Non-pigmented ciliary epithelial cell (primary cell): ENCODE measurements around the gene GNG7.
"Not testable (repeated sequence)": the region's sequence is repeated elsewhere in the genome, so short reads cannot be mapped to it uniquely, and the experiment has no call there.

Experiments
- DNase-seq: peaks from one replicate; pipeline ENCODE4 v3.0.0-alpha.2; 2010; ENCODE audit warnings: low read depth

GNG7 gene

GRCh38 chr19:2713170-2713569 is 10.7 kb upstream of the GNG7 start:
- DNase-seq: not testable (repeated sequence)

GRCh38 chr19:2711875-2712205 is 9.3 kb upstream of the GNG7 start:
- DNase-seq: no peak

GRCh38 chr19:2711172-2711874 is 8.8 kb upstream of the GNG7 start:
- DNase-seq: peak; percentile 43

- DNase-seq: no peak
Measured at GRCh38 chr19:2706251-2706650, 3.8 kb upstream of the GNG7 start.

GRCh38 chr19:2703691-2704216 is 1.3 kb upstream of the GNG7 start:
- DNase-seq: no peak

GRCh38 chr19:2703077-2703437 is 563 bp upstream of the GNG7 start:
- no peak for DNase-seq

DNA sequence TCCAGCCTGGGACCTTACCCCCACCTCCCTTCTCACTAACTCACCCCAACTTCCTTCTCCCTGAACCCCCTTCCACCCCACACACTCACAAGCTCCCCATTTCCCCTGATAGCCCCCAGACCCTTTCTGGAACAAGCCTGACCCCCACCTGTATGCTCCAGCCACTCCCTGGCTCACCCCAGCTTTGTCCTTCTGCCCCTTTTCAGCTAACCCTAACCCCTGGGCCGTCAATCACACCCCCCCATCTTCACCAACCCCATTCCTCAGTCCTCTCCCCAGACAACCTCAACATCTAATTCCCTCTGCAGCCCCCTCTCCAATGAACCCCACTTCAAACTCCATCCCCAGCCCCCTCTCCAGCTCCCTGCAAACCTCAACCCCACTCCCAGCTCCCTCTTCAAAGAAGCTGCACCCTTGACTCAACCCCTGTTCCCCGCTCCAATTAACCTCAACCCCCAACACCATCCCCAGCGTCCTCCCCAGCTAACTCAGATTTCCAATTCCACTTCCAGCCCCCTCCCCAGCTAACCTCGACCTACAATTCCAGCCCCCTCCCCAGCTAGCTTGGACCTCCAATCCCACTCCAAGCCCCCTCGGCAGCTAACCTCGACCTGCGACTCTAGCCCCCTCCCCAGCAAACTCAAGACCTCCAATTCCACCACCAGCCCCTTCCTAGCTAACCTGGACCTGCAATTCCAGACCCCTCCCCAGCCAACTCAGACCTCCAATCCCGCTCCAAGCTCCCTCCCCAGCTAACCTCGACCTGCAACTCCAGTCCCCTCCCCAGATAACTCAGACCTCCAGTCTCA is 929 bp downstream of the GNG7 start:
- DNase-seq: no peak

DNA sequence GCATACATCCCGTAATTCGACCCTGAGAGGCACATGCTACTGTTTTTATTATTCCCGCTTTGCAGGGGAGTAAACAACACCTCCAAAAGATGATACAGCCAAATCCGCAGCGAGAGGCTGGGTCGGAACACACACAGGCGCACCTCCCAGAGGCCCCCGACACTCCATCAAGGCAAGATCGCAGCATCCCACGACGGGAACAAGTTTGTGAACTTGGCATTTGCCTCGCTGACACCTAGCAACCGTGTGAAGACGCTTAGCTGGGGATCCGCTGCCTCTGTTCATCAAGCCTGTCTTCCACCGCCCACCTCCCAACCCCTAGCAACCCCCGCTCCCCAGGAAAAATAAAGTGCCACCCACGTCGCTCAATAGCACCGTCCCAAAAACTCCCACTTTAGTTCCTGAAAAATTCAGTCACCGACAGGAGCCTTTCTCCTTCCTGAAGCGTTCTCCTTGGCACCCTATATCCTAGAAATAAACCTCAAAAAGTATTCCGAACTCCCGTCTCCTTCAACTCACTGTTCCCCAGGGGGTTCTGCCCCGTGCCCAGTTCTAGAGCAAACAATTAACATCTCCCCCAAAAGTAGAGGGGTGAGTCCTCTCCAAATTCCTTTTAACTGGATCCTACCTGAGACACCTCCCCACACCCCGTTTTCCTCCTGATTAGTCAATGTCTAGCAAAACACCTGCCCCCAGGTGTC is 1.7 kb downstream of the GNG7 start:
- no peak for DNase-seq

DNA sequence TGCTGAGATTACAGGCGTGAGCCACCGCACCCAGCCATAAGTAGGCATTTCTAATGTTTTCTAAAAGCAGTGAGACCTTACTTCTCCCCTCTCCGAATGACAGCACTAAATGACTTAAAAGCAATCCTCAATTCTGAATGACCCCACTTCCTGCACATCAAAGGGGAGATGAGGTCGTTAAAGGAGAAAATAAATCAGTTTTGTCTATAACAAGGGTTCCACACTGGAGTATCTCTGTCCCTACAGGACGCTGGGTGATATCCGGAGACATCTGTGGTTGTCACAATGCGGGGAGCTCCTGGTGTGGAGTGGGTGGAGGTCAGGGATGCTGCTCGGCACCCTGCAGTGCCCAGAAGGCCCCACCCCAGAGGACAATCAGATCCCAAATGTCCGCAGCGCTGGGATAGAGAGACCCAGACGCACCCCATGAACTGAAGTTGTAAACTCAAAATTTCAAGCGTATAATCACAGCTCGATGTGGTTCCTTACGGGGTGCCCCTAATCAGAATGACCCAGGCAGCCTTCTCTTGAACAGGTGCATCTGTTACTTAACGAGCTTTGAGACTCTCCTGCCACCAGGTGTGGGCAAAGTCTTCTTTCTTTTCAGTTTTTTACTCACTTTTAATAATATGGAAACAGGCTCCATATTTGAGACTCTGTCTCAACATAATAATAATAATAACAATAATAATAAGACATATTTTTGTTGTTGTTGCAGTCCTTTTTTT is 2.9 kb downstream of the GNG7 start:
- no peak for DNase-seq

DNA sequence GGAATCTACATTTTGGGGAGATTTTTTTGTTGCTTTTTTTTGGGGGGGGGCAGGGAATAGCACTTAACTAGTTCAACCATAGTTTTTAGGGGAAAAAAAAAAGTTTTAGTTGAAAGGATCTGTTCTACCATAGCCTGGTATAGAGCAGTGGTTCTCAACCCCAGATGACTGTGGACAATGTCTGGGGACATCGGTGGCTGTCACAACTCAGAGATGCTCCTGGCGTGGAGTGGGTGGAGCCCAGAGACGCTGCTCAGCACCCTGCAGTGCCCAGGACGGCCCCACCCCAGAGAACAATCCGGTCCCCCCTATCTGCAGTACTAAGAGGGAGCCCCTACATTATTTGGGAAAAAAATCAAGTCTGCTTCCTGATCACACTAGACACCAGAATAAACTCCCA is 8.3 kb downstream of the GNG7 start:
- DNase-seq: no peak

DNA sequence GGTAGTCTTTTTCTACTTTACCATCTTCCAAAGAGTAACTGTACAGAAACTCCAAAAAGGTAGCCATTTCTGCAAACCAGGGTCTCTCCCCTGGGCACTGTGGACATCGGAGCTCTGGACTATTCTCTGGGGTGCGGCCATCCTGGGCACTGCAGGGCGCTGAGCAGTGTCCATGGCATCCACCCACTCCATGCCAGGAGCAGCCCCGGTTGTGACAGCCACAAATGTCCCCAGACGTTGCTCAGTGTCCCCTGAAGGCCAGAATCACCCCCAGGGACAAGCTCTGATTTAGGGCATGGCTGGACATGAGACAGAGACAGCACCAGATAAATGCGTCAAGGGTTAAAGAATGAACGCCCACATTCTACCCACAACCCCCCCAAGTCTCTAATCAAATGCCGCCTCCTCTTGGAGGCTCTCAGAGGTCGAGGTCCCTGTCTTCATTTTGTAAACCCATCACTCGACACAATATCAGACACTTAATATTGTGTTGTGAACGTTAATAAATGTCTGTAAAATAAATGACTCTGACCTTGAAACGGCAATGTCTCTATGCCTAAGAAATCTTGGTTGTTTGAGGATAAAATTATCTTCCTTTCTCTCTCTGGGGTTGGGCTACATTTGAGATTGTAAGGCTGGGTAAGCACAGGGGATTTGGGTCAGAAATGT is 8.9 kb downstream of the GNG7 start:
- no peak for DNase-seq

GRCh38 chr19:2691951-2692350 is 10.5 kb downstream of the GNG7 start:
- no peak for DNase-seq

- no peak for DNase-seq
Measured at GRCh38 chr19:2690856-2691255, 11.6 kb downstream of the GNG7 start.

DNA sequence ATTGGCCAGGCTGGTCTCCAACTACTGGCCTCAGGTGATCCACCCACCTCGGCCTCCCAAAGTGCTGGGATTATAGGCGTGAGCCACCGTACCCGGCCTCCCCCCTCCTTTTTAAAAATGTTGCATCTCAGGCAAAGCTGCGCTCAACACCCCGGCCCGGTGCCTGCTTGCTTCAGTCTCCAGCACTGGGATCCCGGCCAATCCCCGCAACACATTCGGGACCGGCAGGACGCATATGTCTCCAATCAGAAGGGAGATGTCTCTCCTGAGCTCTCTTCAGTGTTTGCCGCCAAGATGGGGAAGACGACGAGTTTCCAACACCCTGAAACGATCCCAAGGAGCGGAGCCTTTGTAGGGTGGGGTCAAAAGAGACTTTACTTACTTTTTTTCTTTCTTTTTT is 16.1 kb downstream of the GNG7 start:
- DNase-seq: no peak

- DNase-seq: no peak
Measured at GRCh38 chr19:2685204-2685704, 17.2 kb downstream of the GNG7 start.

DNA sequence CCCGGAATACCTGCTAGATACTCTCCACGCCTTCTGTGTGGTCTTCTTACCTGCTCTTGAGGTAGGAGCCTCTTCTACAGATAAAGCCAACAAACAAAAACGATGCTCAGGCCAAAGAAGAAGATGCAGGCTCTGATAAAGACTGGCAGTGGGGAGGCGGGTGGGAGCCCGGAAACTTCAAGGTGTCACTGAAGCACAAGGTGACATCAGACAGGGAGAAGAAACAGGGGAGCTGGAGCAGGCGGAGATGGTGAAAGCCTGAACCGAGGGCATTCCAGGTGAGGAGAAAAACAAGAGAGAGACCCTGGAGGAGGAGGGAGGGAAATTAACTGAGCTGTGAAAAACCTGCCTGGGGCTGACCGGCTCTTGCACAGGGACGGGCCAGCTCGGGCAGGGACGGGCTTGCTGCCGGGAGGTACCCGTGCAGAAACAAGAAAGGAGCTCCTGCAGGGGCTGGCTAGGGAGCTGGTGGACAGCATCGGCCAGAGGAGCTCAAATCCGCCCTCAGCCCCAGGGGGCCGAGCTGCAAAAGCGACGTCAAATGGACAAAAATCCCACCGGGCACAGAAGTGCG is 19.0 kb downstream of the GNG7 start:
- no peak for DNase-seq

- no peak for DNase-seq
Measured at GRCh38 chr19:2680808-2681207, 21.7 kb downstream of the GNG7 start.

GRCh38 chr19:2679439-2679838 is 23.1 kb downstream of the GNG7 start:
- no peak for DNase-seq

DNA sequence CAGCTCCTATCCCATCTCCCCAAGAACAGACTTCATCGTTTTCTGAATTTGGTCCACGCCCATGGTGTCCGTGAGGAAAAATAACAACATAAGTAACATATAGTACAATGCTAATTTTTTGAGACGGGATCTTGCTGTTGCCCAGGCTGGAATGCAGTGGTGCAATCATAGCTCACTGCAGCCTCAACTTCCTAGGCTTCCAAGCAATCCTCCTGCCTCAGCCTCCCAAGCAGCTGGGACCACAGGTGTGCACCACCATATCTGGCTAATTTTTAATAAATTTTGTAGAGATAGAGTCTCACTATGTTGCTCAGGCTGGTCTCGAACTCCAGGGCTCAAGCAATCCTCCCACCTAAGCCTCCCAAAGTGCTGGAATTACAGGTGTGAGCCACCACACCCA is 23.5 kb downstream of the GNG7 start:
- not testable (repeated sequence) for DNase-seq

DNA sequence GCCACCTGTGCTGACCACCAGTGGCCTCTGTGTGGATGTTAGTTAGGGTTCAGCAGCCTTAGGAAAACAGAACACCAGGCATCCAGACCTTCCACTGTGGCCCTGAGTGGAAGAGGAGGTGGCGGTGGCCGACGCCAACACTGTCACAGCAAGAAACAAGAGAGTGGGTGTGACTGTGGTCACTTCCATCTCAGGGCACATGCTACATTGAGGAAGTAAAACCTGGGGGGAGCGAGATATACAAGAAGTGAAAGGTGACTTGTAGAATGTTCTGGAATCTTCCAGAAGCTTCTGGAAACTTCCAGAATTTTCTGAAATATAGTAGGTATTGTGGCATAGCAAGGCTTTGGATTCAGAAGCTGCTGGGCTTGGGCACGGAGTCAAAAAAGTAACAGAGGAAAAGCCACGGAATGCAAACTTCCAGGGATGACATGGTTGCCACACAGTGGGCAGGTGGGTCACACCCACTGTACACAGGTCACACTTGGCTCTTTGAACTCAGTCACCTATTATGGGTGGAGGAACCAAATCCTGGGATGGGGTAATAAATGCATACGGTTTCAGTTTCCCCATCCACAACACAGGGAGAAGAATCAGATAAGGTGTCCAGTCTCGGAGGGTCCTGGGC is 24.3 kb downstream of the GNG7 start:
- no peak for DNase-seq

- no peak for DNase-seq
Measured at GRCh38 chr19:2676823-2677222, 25.7 kb downstream of the GNG7 start.
